Measurements from ENCODE around the gene DCPS.
"Not testable (repeated sequence)": the region's sequence is repeated elsewhere in the genome, so short reads cannot be mapped to it uniquely, and the experiment has no call there.

DCPS gene

DNA sequence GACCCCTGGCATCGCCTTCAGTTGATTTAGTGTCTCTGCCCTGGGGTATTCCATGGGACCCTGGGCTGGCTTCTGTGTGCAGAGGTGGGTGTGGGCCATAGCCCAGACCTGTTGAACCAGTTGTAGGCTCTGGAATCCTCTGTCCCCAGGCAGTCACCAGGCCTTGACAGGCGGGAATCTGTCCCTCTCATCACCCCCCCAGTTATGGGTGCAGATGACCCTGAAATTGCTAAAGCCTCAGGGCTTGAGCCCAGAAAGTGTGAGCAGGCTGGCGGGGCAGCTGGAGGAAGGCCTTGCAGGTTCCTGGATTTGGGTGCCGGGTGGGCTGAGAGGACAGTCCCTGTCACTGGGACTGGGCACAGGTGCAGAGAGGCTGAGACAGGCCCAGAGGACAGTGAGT lies 78.8 kb downstream of the DCPS start:
- not testable (repeated sequence) for DNase-seq (ENCODE audit: low read depth, low spot score)

DNA sequence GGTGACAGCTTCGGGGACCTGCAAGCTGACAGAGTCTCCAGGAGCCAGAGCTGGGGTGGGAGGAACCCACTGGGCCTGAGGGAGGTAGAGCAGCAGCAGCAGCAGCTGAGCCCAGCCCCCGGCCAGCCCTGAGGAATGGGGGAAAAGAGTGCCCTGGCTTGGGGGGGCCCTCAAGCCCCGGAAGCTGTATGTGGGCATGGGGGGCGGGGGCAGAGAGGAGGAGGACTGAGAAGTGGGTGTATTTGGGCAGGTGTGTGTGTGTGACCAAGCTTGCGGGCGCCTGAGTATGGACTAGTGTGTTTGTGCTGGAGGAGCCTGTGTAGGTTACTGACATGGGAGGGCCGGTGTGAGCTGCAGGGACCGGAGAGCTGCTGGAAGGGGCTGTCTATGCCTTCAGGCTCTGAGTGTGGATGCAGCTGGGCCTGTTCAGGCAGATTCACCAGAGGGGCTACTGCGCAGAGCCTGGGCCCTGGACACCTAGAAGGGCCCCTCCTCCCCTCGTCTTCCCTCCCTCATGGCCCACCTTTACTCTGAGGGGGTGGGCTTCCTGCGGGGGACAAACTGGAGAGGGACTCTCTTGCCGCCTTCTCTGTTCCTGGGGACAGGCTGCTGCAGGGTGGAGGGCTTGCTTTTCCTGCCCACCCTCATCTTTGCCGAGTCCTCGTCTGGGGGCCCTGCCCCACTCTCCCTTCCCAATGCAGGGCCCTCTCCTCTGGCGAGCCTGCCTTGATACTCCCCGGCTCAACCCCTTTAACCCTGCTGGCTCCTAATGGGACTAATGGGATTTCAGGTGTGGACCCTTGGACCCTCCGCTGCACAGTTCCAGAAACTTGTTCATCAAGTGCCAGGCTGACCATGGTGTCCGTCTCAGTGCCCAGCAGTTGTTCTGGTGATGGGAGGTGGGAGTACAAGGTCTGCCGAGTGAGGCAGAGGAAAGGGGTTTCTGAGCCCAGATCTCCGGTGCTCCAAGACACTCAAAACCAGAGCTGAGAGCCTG lies 79.8 kb downstream of the DCPS start:
- no peak for DNase-seq (ENCODE audit: low read depth, low spot score)

DNA sequence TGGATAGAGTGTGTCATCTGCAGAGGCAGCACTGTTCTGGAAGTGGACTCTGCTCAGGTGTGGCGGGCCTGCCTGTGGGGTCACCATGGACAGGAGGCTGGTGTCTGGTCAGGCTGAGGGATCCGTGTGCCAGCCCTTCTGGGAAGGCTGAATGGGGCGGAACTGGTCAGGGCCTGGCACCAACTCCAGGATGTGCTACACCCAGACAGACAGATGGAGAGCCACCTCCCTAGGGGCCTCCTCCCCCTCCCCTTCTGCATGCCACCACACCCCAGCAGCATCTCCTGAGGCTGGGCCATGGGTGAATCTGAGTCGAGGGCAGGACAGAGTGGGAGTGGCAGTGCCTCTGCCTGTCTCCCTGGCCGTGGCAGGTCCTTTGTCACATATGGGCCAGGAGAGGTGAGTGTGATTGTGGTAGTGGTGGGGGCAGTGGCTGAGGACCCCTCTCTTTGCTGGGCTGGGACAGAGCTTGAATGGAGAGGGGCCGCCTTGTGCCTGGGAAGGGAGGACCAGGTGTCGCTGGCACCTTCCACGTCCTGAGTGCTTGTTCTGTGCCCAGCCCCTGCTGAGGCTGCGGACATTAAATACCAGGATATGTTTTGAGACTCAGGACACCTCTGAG lies 80.7 kb downstream of the DCPS start:
- no peak for DNase-seq (ENCODE audit: low read depth, low spot score)

DNA sequence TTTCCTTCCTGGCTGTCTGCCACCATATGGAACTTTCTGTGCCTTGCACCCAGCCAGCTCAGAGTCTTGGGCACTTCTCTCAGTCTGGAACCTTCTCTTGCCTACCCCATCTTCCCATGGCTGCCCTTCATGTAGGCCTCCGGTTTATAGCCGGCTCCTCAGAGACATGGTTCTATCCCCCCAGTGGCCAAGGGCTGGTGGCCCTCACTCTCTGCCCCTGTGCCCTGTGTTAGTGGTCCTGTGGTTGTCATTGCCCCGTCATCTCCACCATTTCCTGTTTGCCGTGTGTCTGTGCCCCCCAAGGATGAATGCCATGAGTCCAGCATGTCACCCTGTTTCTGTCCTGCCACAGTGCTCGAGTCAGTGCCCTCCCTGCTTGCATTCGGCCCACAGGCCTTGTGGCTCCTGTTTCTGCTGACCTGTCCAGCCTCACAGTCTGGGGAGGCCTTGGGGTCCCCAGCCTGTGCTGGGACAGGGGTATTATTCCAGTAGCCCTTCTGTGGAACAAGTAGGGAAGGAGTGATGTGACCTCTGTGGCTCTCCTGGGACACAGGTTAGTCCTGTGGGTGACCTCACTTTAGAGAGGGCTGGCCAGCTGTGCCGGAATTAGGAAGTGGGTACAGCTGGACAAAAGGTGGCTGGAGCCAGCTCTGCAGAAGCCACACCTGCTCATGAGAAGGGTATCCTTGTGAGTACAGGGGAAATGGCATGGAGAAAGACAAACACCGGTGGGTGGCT lies 82.3 kb downstream of the DCPS start:
- DNase-seq (ENCODE audit: low read depth, low spot score) = no peak

DNA sequence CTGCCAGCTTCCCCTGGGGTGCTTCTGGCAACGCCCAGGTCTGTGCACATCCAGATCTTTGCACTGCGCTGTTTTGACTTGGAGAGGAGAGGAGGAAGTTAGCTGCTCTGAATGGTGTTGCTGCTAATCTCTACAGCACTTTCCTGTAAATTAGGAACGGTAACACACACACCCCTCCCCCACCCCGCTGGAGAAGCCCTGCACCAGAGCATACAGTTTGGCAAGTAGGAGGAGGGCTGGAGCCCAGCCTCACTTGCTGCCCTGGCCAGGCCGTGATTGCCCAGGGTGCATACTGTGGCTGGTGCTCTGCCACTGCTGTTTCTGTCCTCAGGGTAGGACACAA lies 82.8 kb downstream of the DCPS start:
- not testable (repeated sequence) for DNase-seq (ENCODE audit: low read depth, low spot score)

DNA sequence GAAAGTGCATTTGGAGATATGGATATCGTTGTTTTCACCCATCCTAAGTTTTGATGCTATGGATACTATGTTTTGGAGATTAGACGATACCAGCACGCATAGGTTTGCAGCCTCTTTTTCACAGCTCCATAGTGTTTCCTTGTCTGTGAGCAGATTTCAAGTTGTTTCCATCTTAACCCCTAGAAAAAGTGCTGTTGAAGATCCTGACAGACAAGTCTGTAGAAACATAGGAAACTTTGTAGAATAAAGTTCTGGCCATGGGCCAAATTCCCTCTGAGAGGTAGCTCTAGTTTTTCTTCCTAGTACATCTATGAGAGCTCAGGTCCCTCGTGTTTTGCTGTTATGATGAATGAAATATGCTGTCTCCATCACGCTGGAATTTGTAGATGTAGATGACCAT lies 84.0 kb downstream of the DCPS start:
- DNase-seq (ENCODE audit: low read depth, low spot score) = no peak

DNA sequence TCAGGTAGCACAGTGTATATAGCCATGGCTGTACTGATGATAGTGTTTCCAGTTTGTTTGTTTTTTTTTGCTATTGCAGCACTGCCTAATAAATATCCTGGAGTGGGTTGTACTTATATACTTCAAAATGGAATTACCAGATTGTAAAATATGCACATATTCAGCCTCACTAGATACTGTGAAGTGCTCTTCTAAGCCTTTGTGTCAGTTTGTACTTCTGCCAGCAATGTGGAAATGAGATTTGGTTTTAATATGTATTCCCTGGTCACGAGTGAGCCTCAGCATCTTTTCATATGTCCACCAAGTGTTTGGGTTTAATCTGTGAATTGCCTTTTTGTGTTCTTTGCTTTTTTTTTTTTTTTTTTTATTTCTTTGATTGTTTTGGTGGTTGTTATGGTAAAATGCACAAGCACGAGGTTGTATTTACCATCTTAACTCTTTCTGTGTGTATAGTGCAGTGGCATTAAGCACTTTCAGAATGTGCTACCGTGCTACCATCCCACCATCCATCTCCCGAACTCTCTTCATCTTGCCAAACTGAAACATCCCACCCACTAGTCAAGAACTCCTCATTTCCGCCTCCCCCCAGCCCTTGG lies 86.5 kb downstream of the DCPS start:
- no peak for DNase-seq (ENCODE audit: low read depth, low spot score)

DNA sequence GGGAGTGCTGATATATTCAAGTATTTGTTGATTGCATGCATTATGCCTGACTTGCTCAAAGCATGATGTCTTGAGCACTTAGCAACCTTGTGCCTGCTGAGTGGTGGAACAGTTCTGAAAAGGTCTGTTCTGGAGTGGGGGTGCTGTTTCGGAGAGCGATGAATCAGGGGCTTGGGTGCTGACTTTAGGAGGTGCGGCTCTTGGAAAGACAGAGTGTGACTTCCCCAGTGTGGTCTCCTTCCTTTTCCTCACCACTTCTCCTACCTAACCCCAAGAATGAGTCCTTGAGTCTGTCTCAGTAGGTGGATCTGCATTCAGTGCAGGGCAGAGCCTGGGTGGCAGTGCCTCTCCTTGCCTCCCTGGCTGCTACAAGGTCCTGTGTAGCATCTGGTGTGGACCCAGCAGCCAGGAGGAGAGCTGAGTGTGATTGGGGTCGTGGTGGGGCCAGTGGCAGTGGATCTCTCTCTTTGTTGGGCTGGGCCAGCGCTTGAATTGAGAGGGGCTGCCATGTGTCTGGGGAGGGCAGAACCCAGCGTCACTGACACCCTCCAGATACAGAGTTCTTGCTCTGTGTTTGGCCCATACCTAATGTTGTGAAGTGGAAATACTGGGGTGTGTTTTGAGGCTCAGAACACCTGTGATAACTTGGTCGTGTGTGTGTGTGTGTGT lies 87.6 kb downstream of the DCPS start:
- no peak for DNase-seq (ENCODE audit: low read depth, low spot score)

DNA sequence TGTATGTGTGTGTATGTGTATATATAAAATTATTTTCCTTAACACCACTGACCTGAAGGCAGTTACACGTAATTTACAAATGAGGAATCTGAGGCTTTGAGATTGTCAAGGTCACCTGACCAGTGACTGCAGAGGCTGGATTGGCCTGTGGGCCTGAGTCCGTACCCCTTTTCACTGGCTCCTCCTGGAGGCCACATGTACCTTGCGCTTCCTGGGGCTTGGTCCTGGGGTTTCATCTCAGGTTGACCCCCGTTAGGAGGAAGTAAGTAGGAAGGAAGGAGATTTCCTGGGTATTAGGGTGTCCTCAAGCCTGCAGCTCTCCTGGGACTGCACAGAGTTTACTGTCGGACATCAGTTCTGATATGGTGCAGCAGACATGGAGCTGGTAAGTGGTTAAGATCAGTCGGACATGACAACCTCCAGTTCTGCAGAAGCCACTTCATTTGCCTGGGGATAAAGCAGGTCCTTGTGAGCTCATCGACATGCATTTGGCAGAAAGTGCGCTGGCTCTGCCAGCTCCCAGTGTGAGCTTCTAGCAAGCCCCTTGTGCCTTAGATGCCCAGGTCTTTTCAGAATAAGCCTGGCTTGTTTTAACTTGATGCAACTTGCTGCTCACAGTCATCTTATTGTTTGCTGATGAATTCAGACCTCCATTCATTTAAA lies 88.2 kb downstream of the DCPS start:
- DNase-seq (ENCODE audit: low read depth, low spot score) = no peak

DNA sequence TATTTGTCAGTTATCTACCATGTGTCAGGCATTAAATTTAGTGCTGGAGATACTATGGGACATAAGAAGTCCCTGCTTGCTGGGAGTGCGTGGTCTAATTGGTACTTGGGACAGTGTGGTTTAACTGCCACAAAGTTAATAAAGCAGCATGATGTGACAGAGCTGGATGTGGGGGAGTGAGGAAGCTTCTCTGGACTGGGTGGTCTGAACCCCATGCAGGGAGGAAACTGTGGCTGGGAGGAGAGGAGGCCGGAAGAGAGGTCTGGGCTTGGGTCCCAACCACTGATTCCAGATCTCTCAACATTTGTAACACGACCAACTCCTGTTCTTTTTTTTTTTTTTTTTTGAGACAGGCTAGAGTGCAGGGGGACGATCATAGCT lies 88.8 kb downstream of the DCPS start:
- DNase-seq (ENCODE audit: low read depth, low spot score) = no peak

DNA sequence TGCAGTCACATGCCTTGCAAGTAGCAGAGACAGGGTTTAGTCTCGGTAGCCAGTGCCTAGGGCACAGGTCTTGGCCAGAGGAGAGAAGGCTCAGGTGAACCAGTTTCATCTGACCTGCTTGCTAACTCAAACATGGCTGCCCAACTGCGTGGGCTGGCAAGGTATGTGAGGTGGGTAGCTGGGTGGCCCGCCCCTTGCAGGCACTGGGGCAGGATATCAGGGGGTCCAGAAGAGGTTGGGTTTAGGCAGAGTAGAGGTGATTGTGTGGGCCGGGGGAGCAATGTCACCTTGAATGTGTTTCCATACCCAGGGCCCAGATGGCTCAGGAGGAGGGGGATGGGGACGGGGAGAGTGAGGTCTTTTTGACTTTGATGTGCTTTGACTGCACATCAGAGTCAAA lies 89.3 kb downstream of the DCPS start:
- DNase-seq (ENCODE audit: low read depth, low spot score) = no peak

DNA sequence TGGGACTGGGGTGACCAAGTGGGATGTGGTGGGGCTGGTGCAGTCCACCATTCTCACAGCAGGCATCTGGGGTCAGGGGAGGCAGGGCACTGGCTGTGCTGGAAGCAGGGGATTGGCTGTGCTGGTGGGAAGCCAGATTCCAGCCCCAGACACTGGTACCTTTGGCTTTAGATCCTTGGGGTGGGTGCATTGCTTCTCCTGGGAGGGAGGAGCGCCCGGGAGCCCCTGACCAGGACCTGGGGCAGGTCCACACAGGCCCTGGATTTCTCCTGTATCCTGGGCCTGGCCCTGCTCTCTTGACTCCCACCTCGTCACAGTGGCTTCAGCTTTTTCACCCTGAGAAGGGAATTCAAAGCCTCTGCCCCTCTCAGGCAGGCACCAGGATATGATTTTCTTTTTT lies 90.2 kb downstream of the DCPS start:
- no peak for DNase-seq (ENCODE audit: low read depth, low spot score)

DNA sequence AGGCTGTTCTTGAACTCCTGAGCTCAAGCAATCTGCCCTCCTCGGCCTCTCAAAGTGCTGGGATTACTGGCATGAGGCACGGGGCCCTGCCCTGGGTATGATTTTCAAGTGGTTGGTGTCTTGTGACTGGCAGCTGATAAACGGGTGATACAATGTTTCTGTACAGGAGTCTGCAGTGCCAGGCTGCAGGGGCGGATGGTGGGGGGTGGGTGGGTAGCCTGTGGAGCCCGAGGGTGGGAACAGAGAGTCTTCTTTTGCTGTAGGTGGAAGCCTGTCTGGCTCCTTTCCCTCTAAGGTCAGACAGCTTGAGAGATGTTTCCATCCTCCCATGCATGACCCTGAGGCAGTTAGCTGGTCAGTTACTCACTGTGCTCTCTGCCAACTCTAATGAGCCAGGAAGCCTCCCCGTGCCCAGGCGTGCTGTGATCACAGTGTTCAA lies 90.8 kb downstream of the DCPS start:
- not testable (repeated sequence) for DNase-seq (ENCODE audit: low read depth, low spot score)
